ENCODE measurements around the gene SH3BP5L.

DNA sequence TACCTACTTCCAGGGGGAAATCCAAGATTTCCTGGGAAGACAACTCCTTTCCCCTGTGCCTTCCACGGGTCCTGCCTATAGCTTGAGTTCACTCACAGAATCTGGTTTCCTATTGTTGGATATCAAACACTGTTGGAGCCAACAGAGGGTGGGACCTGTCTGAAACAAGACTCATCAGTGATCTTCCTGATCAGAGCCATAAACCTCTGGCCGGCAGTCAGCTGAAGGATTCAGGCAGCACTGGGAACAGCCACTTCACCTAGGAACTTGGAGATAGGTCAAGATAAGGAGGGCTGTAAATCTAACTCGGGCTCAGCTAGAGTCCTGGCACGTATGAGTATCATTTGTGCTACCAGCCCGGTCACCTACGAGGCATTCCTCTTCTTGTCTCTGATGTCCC, 23.3 kb downstream of the SH3BP5L start:
- TF ChIP-seq SIN3A (IDR thresholded peaks at IDR 0.05; ENCODE audit: borderline replicate concordance, insufficient read depth, low read length) = no peak
- no peak for TF ChIP-seq POLR2AphosphoS5 (IDR thresholded peaks at IDR 0.05; ENCODE audit: low read depth, low read length)
- no peak for TF ChIP-seq REST (IDR thresholded peaks at IDR 0.05; ENCODE audit: insufficient read depth in 1 of 2, low read depth in 2 of 2, low read length in 2 of 2)
- TF ChIP-seq TAF1 (IDR thresholded peaks at IDR 0.05; ENCODE audit: borderline replicate concordance, insufficient read depth, low read length) = no peak
- no peak for TF ChIP-seq FOXP2 (optimal IDR thresholded peaks at IDR 0.05; ENCODE audit: borderline replicate concordance, extremely low read depth, extremely low read length, insufficient read depth)
